GM21619 (cell line): Measurements from ENCODE around the gene SRRD.

Source experiments
- ATAC-seq: cut with Tn5 transposase; IDR thresholded peaks from one replicate; pipeline ENCODE4 v1.9.1; 2021; ENCODE audit not compliant: unreplicated experiment

SRRD gene

GRCh38 chr22:26453216-26453615 lies 30.5 kb upstream of the SRRD start:
- ATAC-seq, result no peak

- no peak for ATAC-seq
Measured at GRCh38 chr22:26453812-26454500, 29.7 kb upstream of the SRRD start.

- ATAC-seq, result no peak
Measured at GRCh38 chr22:26457661-26458272, 25.9 kb upstream of the SRRD start.

- no peak for ATAC-seq
Measured at GRCh38 chr22:26460202-26460601, 23.5 kb upstream of the SRRD start.

- no peak for ATAC-seq
Measured at GRCh38 chr22:26461188-26461810, 22.4 kb upstream of the SRRD start.

- ATAC-seq, result no peak
Measured at GRCh38 chr22:26462051-26462450, 21.6 kb upstream of the SRRD start.

GRCh38 chr22:26462641-26463040 lies 21.0 kb upstream of the SRRD start:
- no peak for ATAC-seq

GRCh38 chr22:26463101-26463661 lies 20.5 kb upstream of the SRRD start:
- ATAC-seq, result no peak

- ATAC-seq, result no peak
Measured at GRCh38 chr22:26463688-26464087, 20.0 kb upstream of the SRRD start.

GRCh38 chr22:26464312-26464711 lies 19.4 kb upstream of the SRRD start:
- no peak for ATAC-seq

- ATAC-seq, result no peak
Measured at GRCh38 chr22:26466196-26466595, 17.5 kb upstream of the SRRD start.

GRCh38 chr22:26470807-26471206 lies 12.9 kb upstream of the SRRD start:
- ATAC-seq, result no peak

GRCh38 chr22:26471522-26471921 lies 12.2 kb upstream of the SRRD start:
- ATAC-seq, result no peak

- no peak for ATAC-seq
Measured at GRCh38 chr22:26474682-26475081, 9.0 kb upstream of the SRRD start.

- ATAC-seq, result no peak
Measured at GRCh38 chr22:26476705-26477340, 6.9 kb upstream of the SRRD start.

- no peak for ATAC-seq
Measured at GRCh38 chr22:26477341-26477731, 6.3 kb upstream of the SRRD start.

- no peak for ATAC-seq
Measured at GRCh38 chr22:26479043-26479791, 4.5 kb upstream of the SRRD start.

GRCh38 chr22:26479792-26480610 lies 3.7 kb upstream of the SRRD start:
- no peak for ATAC-seq

- ATAC-seq, result no peak
Measured at GRCh38 chr22:26480611-26480932, 3.1 kb upstream of the SRRD start.

GRCh38 chr22:26481112-26481693 lies 2.5 kb upstream of the SRRD start:
- no peak for ATAC-seq
